Dermis microvascular lymphatic vessel endothelial cell (primary cell): Measurements from ENCODE around the gene PRAC1. TPM values are rescaled to one million over a fixed set of nuclear protein-coding genes. Genes with fewer than 3 reads are reported as not detected.
A peak's percentile ranks its signal among the peaks of the same experiment; 100 is the strongest.

ENCODE experiments used
- DNase-seq, 2 donors: peaks; one replicate each; pipeline versions ENCODE4 v3.0.0 to v3.0.0-alpha.2; 2010; ENCODE audit warnings: low read depth in 2 of 2
- total RNA-seq: library from RNA; depleted of rRNA; stranded (reverse); fragments of >200 nt; gene quantifications from 2 replicates; pipeline ENCODE4 v1.2.1, GENCODE V29; 2014

Gene PRAC1
- total RNA-seq, 1 donor from 2014 or later, result not detected

- DNase-seq, result no peak
These were observed 11.2 kb downstream of the PRAC1 start for GRCh38 chr17:48711128-48711527.

GRCh38 chr17:48704361-48705248, 17.7 kb downstream of the PRAC1 start:
- DNase-seq, result no peak

- DNase-seq, result no peak
These were observed 20.3 kb downstream of the PRAC1 start for GRCh38 chr17:48701864-48702532.

- DNase-seq, result no peak
These were observed 29.1 kb downstream of the PRAC1 start for GRCh38 chr17:48693178-48693577.

- DNase-seq, result no peak
These were observed 30.3 kb downstream of the PRAC1 start for GRCh38 chr17:48692049-48692448.

GRCh38 chr17:48690655-48691054, 31.7 kb downstream of the PRAC1 start:
- DNase-seq, result no peak

- DNase-seq, result no peak
These were observed 40.7 kb downstream of the PRAC1 start for GRCh38 chr17:48681609-48682008.

- DNase-seq, result no peak
These were observed 42.8 kb downstream of the PRAC1 start for GRCh38 chr17:48679385-48680096.

GRCh38 chr17:48678141-48678971, 44.0 kb downstream of the PRAC1 start:
- DNase-seq, result peak; percentile 12 to 59

- no peak for DNase-seq
These were observed 45.3 kb downstream of the PRAC1 start for GRCh38 chr17:48676963-48677558.

GRCh38 chr17:48672340-48672739, 50.0 kb downstream of the PRAC1 start:
- no peak for DNase-seq

Other genes with a start within 250 kb of the PRAC1 start
- gene HOXB1, start 191.5 kb downstream of the PRAC1 start, total RNA-seq, result not detected in 2 replicates
- gene HOXB2, start 177.4 kb downstream of the PRAC1 start, total RNA-seq, result 0.51 and 0.63 TPM in 2 replicates
- 0.90 and 1.0 TPM in 2 replicates for gene HOXB4, start 144.2 kb downstream of the PRAC1 start, total RNA-seq
- gene HOXB3, start 132.3 kb downstream of the PRAC1 start, total RNA-seq, result 1.9 and 4.8 TPM in 2 replicates
- gene HOXB5, start 128.7 kb downstream of the PRAC1 start, total RNA-seq, result 0.13 TPM in 2 replicates
- gene HOXB6, start 117.5 kb downstream of the PRAC1 start, total RNA-seq, result 3.3 and 3.9 TPM in 2 replicates
- gene HOXB7, start 111.5 kb downstream of the PRAC1 start, total RNA-seq, result 4.6 and 7.1 TPM in 2 replicates
- 0.64 and 0.76 TPM in 2 replicates for gene HOXB8, start 107.2 kb downstream of the PRAC1 start, total RNA-seq
- 0.13 and 0.51 TPM in 2 replicates for gene HOXB9, start 96.2 kb downstream of the PRAC1 start, total RNA-seq
- gene PRAC2, start 667 bp upstream of the PRAC1 start, total RNA-seq, result not detected in 2 replicates
- gene HOXB13, start 6.2 kb upstream of the PRAC1 start, total RNA-seq, result not detected in 2 replicates
- gene TTLL6, start 94.7 kb upstream of the PRAC1 start, total RNA-seq, result under 0.01 TPM in 1 of 2 replicates, not detected in the other
- 20.9 and 28.3 TPM in 2 replicates for gene CALCOCO2, start 108.5 kb upstream of the PRAC1 start, total RNA-seq
- gene ATP5MC1, start 170.3 kb upstream of the PRAC1 start, total RNA-seq, result 30.8 and 48.4 TPM in 2 replicates
- gene UBE2Z, start 185.9 kb upstream of the PRAC1 start, total RNA-seq, result 50.8 and 78.1 TPM in 2 replicates
- gene SNF8, start 222.3 kb upstream of the PRAC1 start, total RNA-seq, result 86.0 and 96.0 TPM in 2 replicates
- gene GIP, start 246.1 kb upstream of the PRAC1 start, total RNA-seq, result not detected in 2 replicates